ENCODE measurements around the gene NPEPPS.
"Not testable (repeated sequence)": the region's sequence is repeated elsewhere in the genome, so short reads cannot be mapped to it uniquely, and the experiment has no call there.

DNA sequence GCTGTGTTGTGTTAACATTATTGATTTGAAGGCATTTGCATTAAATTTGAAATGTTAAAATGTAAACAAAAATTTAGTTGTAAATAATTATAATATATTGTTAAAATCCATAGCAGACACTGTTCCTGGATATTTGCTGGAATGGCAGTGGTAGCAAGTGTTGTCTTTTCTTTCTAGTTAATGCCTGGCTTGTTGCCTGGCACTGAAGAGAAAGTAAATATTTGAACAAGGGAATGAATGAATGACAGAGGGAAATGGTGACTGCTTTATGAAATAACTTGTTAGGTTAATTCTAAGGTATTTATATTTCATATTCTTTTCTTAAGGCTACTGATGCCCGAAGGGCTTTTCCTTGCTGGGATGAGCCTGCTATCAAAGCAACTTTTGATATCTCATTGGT lies 51.5 kb downstream of the NPEPPS start:
- not testable (repeated sequence) for TF ChIP-seq CTCF (IDR thresholded peaks at IDR 0.05 in 8 of 11, conservative IDR thresholded peaks at IDR 0.05 in 3 of 11); POLR2A (IDR thresholded peaks at IDR 0.05)
